DMS53 treated with DMSO at 0.1 percent for 48 hours (cell line): ENCODE measurements around the gene NEURL4.
A peak's percentile ranks its signal among the peaks of the same experiment; 100 is the strongest.
"Not testable (repeated sequence)": the region's sequence is repeated elsewhere in the genome, so short reads cannot be mapped to it uniquely, and the experiment has no call there.

Experiments used
- DNase-seq: peaks from one replicate; lab custom pipeline; 2025; ENCODE audit not compliant: unreplicated experiment; lab: John Stamatoyannopoulos, UW

Gene NEURL4

GRCh38 chr17:7328840-7329373 lies at the start of gene NEURL4:
TSS of gene NEURL4 (minus strand) at chr17:7329335. CDS start at chr17:7329312, 23 bp downstream.
- DNase-seq = peak; percentile 63

GRCh38 chr17:7374353-7374752 lies 45.2 kb upstream of the NEURL4 start:
- no peak for DNase-seq

GRCh38 chr17:7370853-7371252 lies 41.7 kb upstream of the NEURL4 start:
- no peak for DNase-seq

- no peak for DNase-seq
Observed at GRCh38 chr17:7369825-7370224, 40.7 kb upstream of the NEURL4 start.

- not testable (repeated sequence) for DNase-seq
Observed at GRCh38 chr17:7368599-7368994, 39.5 kb upstream of the NEURL4 start.

- DNase-seq = no peak
Observed at GRCh38 chr17:7367918-7368598, 38.9 kb upstream of the NEURL4 start.

GRCh38 chr17:7367083-7367482 lies 37.9 kb upstream of the NEURL4 start:
- DNase-seq = no peak

GRCh38 chr17:7365963-7366362 lies 36.8 kb upstream of the NEURL4 start:
- not testable (repeated sequence) for DNase-seq

GRCh38 chr17:7363311-7363710 lies 34.2 kb upstream of the NEURL4 start:
- no peak for DNase-seq

- DNase-seq = no peak
Observed at GRCh38 chr17:7361906-7362305, 32.8 kb upstream of the NEURL4 start.

- no peak for DNase-seq
Observed at GRCh38 chr17:7357381-7357780, 28.2 kb upstream of the NEURL4 start.

GRCh38 chr17:7356756-7357155 lies 27.6 kb upstream of the NEURL4 start:
- no peak for DNase-seq

- peak; percentile 85 for DNase-seq
Observed at GRCh38 chr17:7356072-7356549, 27.0 kb upstream of the NEURL4 start.

- DNase-seq = no peak
Observed at GRCh38 chr17:7355573-7355972, 26.4 kb upstream of the NEURL4 start.

- DNase-seq = no peak
Observed at GRCh38 chr17:7355053-7355452, 25.9 kb upstream of the NEURL4 start, which contains the start of gene TMEM95. TSS of gene TMEM95 (plus strand) at chr17:7355156. CDS start at chr17:7355205, 49 bp downstream.

- no peak for DNase-seq
Observed at GRCh38 chr17:7354262-7354843, 25.2 kb upstream of the NEURL4 start.

GRCh38 chr17:7352910-7353635 lies 23.9 kb upstream of the NEURL4 start:
- no peak for DNase-seq

GRCh38 chr17:7352503-7352889 lies 23.4 kb upstream of the NEURL4 start:
- no peak for DNase-seq

GRCh38 chr17:7351665-7352502 lies 22.7 kb upstream of the NEURL4 start, which contains the start of gene KCTD11:
TSS of gene KCTD11 (plus strand) at chr17:7352162.
- DNase-seq = peak; percentile 85

GRCh38 chr17:7348478-7349242 lies 19.5 kb upstream of the NEURL4 start:
- DNase-seq = no peak
